Stimulated activated CD4-positive, alpha-beta T cell treated with anti-CD3 and anti-CD28 coated beads, Interleukin-1b, Interleukin-23, amount 100 ng/mL, for 1 hour (primary cell): ENCODE data around the gene EEF1G.

ENCODE experiments used
- DNase-seq, 2 donors: peaks; one replicate each; pipeline ENCODE4 v3.0.0-alpha.2; 2020; ENCODE audit warnings: low read depth in 2 of 2

Gene EEF1G

GRCh38 chr11:62539238-62539925 is 34.3 kb downstream of the EEF1G start:
- no peak for DNase-seq

GRCh38 chr11:62538470-62539237 is 35.0 kb downstream of the EEF1G start:
- no peak for DNase-seq

GRCh38 chr11:62536301-62536957 is 37.3 kb downstream of the EEF1G start:
- no peak for DNase-seq

- DNase-seq = no peak
Observed at GRCh38 chr11:62535802-62536201, 37.9 kb downstream of the EEF1G start.

GRCh38 chr11:62534779-62535545 is 38.7 kb downstream of the EEF1G start:
- no peak for DNase-seq

GRCh38 chr11:62532096-62532495 is 41.6 kb downstream of the EEF1G start:
- no peak for DNase-seq

- DNase-seq = no peak
Observed at GRCh38 chr11:62516736-62517371, 56.8 kb downstream of the EEF1G start.

GRCh38 chr11:62514151-62514550 is 59.5 kb downstream of the EEF1G start:
- no peak for DNase-seq

GRCh38 chr11:62513626-62514025 is 60.1 kb downstream of the EEF1G start:
- no peak for DNase-seq

GRCh38 chr11:62512961-62513360 is 60.7 kb downstream of the EEF1G start:
- DNase-seq = no peak
